Smooth muscle cell (in vitro differentiated cells): Measurements from ENCODE around the gene CHRNB2. TPM values are rescaled to one million over a fixed set of nuclear protein-coding genes. Genes with fewer than 3 reads are reported as not detected.

ENCODE experiments used
- DNase-seq: peaks from one replicate; lab custom pipeline; 2025; ENCODE audit not compliant: unreplicated experiment; lab: John Stamatoyannopoulos, UW
- H2AFZ ChIP-seq: fragments of 200-600 bp; sonication (generic); 2 replicates; pipeline ENCODE4 v1.6.0; 2016; ENCODE audit warnings: antibody characterized with exemption, low read depth, mild to moderate bottlenecking
- H3F3A ChIP-seq: fragments of 200-600 bp; sonication (generic); 2 replicates; pipeline ENCODE4 v1.6.0; 2017; ENCODE audit warnings: antibody characterized with exemption, low read depth
- H3K27ac ChIP-seq: fragments of 200-600 bp; sonication (generic); 2 replicates; pipeline ENCODE4 v1.5.1; 2016; ENCODE audit warnings: low read depth, mild to moderate bottlenecking
- H3K27me3 ChIP-seq: fragments of 200-600 bp; sonication (generic); 2 replicates; pipeline ENCODE4 v1.6.1; 2016; ENCODE audit warnings: low read depth, mild to moderate bottlenecking
- H3K36me3 ChIP-seq: fragments of 200-600 bp; sonication (generic); 2 replicates; pipeline ENCODE4 v1.5.1; 2016; ENCODE audit warnings: low read depth
- H3K4me1 ChIP-seq: fragments of 200-600 bp; sonication (generic); 2 replicates; pipeline ENCODE4 v1.5.1; 2016; ENCODE audit warnings: low read depth
- H3K4me2 ChIP-seq: fragments of 200-600 bp; sonication (generic); 2 replicates; pipeline ENCODE4 v1.6.0; 2016; ENCODE audit warnings: mild to moderate bottlenecking
- H3K4me3 ChIP-seq: fragments of 200-600 bp; sonication (generic); 2 replicates; pipeline ENCODE4 v1.5.1; 2016; ENCODE audit warnings: mild to moderate bottlenecking
- H3K79me2 ChIP-seq: fragments of 200-600 bp; sonication (generic); 2 replicates; pipeline ENCODE4 v1.6.0; 2016; ENCODE audit warnings: low read depth, mild to moderate bottlenecking
- H3K9ac ChIP-seq: fragments of 200-600 bp; sonication (generic); 2 replicates; pipeline ENCODE4 v1.6.0; 2016; ENCODE audit warnings: low read depth
- H3K9me3 ChIP-seq: fragments of 200-600 bp; sonication (generic); replicated peaks from 2 replicates; pipeline ENCODE4 v1.5.1; 2016; ENCODE audit warnings: low read depth
- H4K20me1 ChIP-seq: fragments of 200-600 bp; sonication (generic); 2 replicates; pipeline ENCODE4 v1.6.0; 2016; ENCODE audit warnings: low read depth
- CTCF ChIP-seq: fragments of 200-600 bp; sonication (generic); IDR thresholded peaks from 2 replicates; pipeline ENCODE4 v1.5.1; 2017; ENCODE audit warnings: borderline replicate concordance, mild to moderate bottlenecking, antibody characterized with exemption; ENCODE audit not compliant: insufficient read depth, poor library complexity, severe bottlenecking
- WGBS: methylation state at CpG from one replicate; pipeline ENCODE4 v1.1.7; 2016; ENCODE audit warnings: low lambda C conversion rate; 5-methylcytosine and 5-hydroxymethylcytosine counted together
- polyA plus RNA-seq: library from polyadenylated mRNA; unstranded; fragments of >200 nt; fragmentation: Nextera tagmentation; extraction: Ambion mirVana; gene quantifications from 2 replicates; pipeline ENCODE4 v1.2.1, GENCODE V29; 2016
- total RNA-seq: library from RNA; depleted of rRNA; stranded (reverse); fragments of >200 nt; gene quantifications from 2 replicates; pipeline ENCODE4 v1.2.3, GENCODE V29; 2014

The CHRNB2 gene
- total and polyA plus RNA-seq, 2 experiments from 2014 or later = not detected

- Histone ChIP-seq H3K27ac (no peak overlapping the region), H4K20me1 (no peaks in the 10 kb centered on the region), H3K4me3 (no peak overlapping the region), H3F3A (no peaks in the 10 kb centered on the region), H3K4me1 (peaks cover 4% of the 10 kb centered on the region), H3K9ac (no peak overlapping the region), H2AFZ (no peak overlapping the region), H3K4me2 (no peak overlapping the region), H3K36me3 (no peaks in the 10 kb centered on the region), H3K9me3 (no peaks in the 10 kb centered on the region), H3K79me2 (no peaks in the 10 kb centered on the region), H3K27me3 (peaks cover 26% of the 10 kb centered on the region)
- WGBS = 92% methylated on average over 10 of the region's 10 CpGs
- no peak for TF ChIP-seq CTCF
- DNase-seq = no peak
These were observed 5.0 kb downstream of the CHRNB2 start for GRCh38 chr1:154572468-154573167.

- H3K36me3 ChIP-seq = no peaks in the 10 kb centered on the region
- H2AFZ ChIP-seq = no peak overlapping the region
- no peak overlapping the region for H3K4me2 ChIP-seq
- no peak for TF ChIP-seq CTCF
- peaks cover under 1% of the 10 kb centered on the region for H3K4me1 ChIP-seq
- 91% methylated on average over 3 of the region's 3 CpGs for WGBS
- H3K79me2 ChIP-seq = no peaks in the 10 kb centered on the region
- no peaks in the 10 kb centered on the region for H3K9me3 ChIP-seq
- no peak overlapping the region for H3K27ac ChIP-seq
- no peaks in the 10 kb centered on the region for H4K20me1 ChIP-seq
- peaks cover 24% of the 10 kb centered on the region for H3K27me3 ChIP-seq
- no peak overlapping the region for H3K4me3 ChIP-seq
- H3F3A ChIP-seq = no peaks in the 10 kb centered on the region
- no peak overlapping the region for H3K9ac ChIP-seq
- DNase-seq = no peak
These were observed 5.6 kb downstream of the CHRNB2 start for GRCh38 chr1:154573168-154573510.

GRCh38 chr1:154574716-154575115, 7.1 kb downstream of the CHRNB2 start:
- no peak for TF ChIP-seq CTCF
- peaks cover 8% of the 10 kb centered on the region for H3K27me3 ChIP-seq
- H3K79me2 ChIP-seq = no peaks in the 10 kb centered on the region
- H3K4me1 ChIP-seq = no peaks in the 10 kb centered on the region
- 34% methylated on average over 7 of the region's 7 CpGs for WGBS
- no peak overlapping the region for H3K4me2 ChIP-seq
- H3K4me3 ChIP-seq = no peak overlapping the region
- H2AFZ ChIP-seq = no peak overlapping the region
- H3F3A ChIP-seq = no peaks in the 10 kb centered on the region
- H3K36me3 ChIP-seq = no peaks in the 10 kb centered on the region
- no peaks in the 10 kb centered on the region for H4K20me1 ChIP-seq
- no peak overlapping the region for H3K27ac ChIP-seq
- no peaks in the 10 kb centered on the region for H3K9me3 ChIP-seq
- no peak overlapping the region for H3K9ac ChIP-seq
- DNase-seq = no peak

GRCh38 chr1:154575147-154575927, 7.8 kb downstream of the CHRNB2 start:
- 84% methylated on average over 10 of the region's 10 CpGs for WGBS
- peaks cover 2% of the 10 kb centered on the region for H3K27me3 ChIP-seq
- no peak overlapping the region for H3K4me2 ChIP-seq
- TF ChIP-seq CTCF = no peak
- H3K27ac ChIP-seq = no peak overlapping the region
- DNase-seq = no peak
- no peaks in the 10 kb centered on the region for H4K20me1 ChIP-seq
- no peak overlapping the region for H3K4me3 ChIP-seq
- no peaks in the 10 kb centered on the region for H3K36me3 ChIP-seq
- H3K4me1 ChIP-seq = no peaks in the 10 kb centered on the region
- H3K79me2 ChIP-seq = no peaks in the 10 kb centered on the region
- no peaks in the 10 kb centered on the region for H3F3A ChIP-seq
- no peak overlapping the region for H3K9ac ChIP-seq
- no peaks in the 10 kb centered on the region for H3K9me3 ChIP-seq
- H2AFZ ChIP-seq = no peak overlapping the region
